ENCODE measurements around the gene RANBP17. TPM values are rescaled to one million over a fixed set of nuclear protein-coding genes. Genes with fewer than 3 reads are reported as not detected.

Gene RANBP17
- total RNA-seq, 2 experiments from 2014 or later = 0.13 TPM; not detected in 1

DNA sequence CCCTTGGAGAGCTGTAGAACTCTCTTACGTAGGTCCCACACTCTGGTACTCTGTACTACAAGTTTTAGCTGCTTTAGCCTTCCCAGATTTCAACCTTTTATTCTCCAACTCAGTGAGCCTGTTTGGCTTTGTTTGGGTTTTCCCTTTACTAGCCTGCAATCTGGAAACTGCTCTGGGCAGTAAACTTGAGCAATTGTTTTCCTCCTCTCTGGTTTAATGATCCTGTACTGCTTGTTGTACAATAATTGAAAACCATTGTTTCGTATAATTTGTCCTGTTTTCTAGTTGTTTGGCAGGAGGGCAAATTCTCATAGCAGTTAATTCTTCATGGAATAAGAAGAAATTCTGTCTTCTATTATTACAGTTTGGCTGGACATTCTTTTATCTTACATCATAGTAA is 384.4 kb downstream of the RANBP17 start:
- Mint-ChIP-seq H3K27ac (no peak overlapping the region), H3K36me3 (ENCODE audit: low read depth) (peaks cover 17% of the 10 kb centered on the region), H3K9me3 (ENCODE audit: insufficient read depth) (peaks cover 23% of the 10 kb centered on the region), H3K4me3 (no peak overlapping the region), H3K4me1 (ENCODE audit: low read depth) (peaks cover under 1% of the 10 kb centered on the region), H3K27me3 (ENCODE audit: low read depth) (peaks cover 23% of the 10 kb centered on the region)
- ChIA-PET CTCF (no interaction called here), POLR2A (no interaction called here)
- DNase-seq (no peak), ATAC-seq (no peak)

DNA sequence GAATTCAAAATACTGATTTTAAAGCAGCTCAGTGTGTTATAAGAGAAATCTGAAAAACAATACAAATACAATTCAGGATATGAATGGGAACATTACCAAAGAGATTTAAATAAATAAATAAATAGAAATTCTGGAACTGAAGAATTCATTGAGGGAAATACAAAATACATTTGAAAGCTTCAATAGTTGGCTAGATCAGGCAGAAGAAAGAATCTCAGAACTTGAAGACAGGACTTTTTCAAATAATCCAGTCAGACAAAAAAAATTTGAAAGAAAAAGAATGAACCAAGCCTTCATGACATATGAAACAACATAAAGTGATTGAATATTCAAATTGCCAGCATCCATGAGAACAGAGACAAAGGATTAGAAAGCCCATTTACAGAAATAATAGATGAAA is 387.6 kb downstream of the RANBP17 start:
- H3K9me3 Mint-ChIP-seq (ENCODE audit: insufficient read depth) = peaks cover 23% of the 10 kb centered on the region
- DNase-seq = no peak
- H3K27ac Mint-ChIP-seq = no peak overlapping the region
- H3K27me3 Mint-ChIP-seq (ENCODE audit: low read depth) = peaks cover 23% of the 10 kb centered on the region
- H3K4me3 Mint-ChIP-seq = no peak overlapping the region
- CTCF ChIA-PET = no interaction called here
- no peak for ATAC-seq
- POLR2A ChIA-PET = interaction anchor here (0.6 kb wide), 1 partner anchor 45 kb away, joined by 3 read pairs; no protein-coding TSS in a partner anchor
- no peaks in the 10 kb centered on the region for H3K4me1 Mint-ChIP-seq (ENCODE audit: low read depth)
- peaks cover 17% of the 10 kb centered on the region for H3K36me3 Mint-ChIP-seq (ENCODE audit: low read depth)

DNA sequence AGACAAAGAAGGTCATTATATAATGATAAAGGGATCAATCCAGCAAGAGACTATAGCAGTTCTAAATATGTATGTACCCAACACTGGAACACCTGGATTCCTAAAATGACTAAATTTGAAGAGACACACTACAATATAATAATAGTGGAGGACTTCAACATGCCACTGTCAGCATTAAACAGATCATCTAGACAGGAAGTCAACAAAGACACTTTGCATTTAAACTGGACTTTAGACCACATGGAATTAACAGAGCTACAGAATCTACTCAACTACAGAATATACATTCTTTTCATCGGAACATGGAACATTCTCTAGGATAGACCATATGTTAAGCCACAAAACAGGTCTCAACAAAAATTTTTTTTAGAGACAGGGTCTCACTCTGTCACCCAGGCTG is 388.9 kb downstream of the RANBP17 start:
- Mint-ChIP-seq H3K4me3 (no peak overlapping the region), H3K4me1 (ENCODE audit: low read depth) (no peaks in the 10 kb centered on the region), H3K36me3 (ENCODE audit: low read depth) (peaks cover 17% of the 10 kb centered on the region), H3K9me3 (ENCODE audit: insufficient read depth) (peaks cover 23% of the 10 kb centered on the region), H3K27ac (no peak overlapping the region), H3K27me3 (ENCODE audit: low read depth) (peaks cover 29% of the 10 kb centered on the region)
- no peak for DNase-seq
- POLR2A ChIA-PET = no interaction called here
- CTCF ChIA-PET = no interaction called here
- ATAC-seq = no peak

DNA sequence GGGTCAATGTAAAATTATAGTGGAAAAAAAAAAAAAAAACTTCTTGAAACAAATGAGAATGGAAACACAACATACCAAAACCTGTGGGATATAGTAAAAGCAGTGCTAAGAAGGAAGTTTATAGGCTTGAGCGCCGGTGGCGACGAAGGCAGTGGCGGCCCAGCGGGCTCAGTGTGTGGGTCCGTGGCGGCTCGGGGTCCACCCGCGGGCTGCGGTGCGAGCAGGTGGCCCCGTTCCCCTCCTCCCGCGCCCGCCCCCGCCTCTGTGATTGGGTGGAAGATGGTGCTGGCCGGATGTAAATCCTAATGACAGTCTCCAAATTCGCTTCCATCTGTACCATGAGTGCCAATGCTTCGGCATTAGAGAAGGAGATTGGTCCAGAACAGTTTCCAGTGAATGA is 389.7 kb downstream of the RANBP17 start:
- Mint-ChIP-seq H3K27ac (no peak overlapping the region), H3K27me3 (ENCODE audit: low read depth) (peaks cover 29% of the 10 kb centered on the region), H3K36me3 (ENCODE audit: low read depth) (peaks cover 17% of the 10 kb centered on the region), H3K4me3 (no peak overlapping the region), H3K9me3 (ENCODE audit: insufficient read depth) (peaks cover 23% of the 10 kb centered on the region), H3K4me1 (ENCODE audit: low read depth) (no peaks in the 10 kb centered on the region)
- ATAC-seq = no peak
- ChIA-PET CTCF (no interaction called here), POLR2A (no interaction called here)
- DNase-seq = no peak

DNA sequence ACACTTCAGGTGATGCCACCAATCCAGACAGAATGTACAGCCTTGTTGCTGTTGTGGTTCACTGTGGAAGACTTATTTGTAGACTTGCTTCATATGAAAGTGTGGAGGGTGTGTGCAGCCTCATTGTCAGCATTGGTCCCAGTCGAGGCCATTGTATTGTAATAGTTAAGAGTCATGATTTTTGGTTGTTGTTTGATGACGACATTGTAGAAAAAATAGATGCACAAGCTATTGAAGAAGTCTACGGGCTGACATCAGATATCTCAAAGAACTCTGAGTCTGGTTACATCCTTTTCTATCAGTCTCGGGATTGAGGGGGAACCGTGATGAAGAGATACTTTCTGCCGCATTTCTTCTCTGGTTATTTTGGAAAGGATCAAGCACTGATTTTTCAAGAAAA is 390.9 kb downstream of the RANBP17 start:
- ATAC-seq (no peak), DNase-seq (no peak)
- ChIA-PET CTCF (no interaction called here), POLR2A (no interaction called here)
- H3K36me3 Mint-ChIP-seq (ENCODE audit: low read depth) = peaks cover 17% of the 10 kb centered on the region
- no peak overlapping the region for H3K27ac Mint-ChIP-seq
- H3K4me1 Mint-ChIP-seq (ENCODE audit: low read depth) = no peaks in the 10 kb centered on the region
- peaks cover 23% of the 10 kb centered on the region for H3K9me3 Mint-ChIP-seq (ENCODE audit: insufficient read depth)
- no peak overlapping the region for H3K4me3 Mint-ChIP-seq
- H3K27me3 Mint-ChIP-seq (ENCODE audit: low read depth) = peaks cover 29% of the 10 kb centered on the region

DNA sequence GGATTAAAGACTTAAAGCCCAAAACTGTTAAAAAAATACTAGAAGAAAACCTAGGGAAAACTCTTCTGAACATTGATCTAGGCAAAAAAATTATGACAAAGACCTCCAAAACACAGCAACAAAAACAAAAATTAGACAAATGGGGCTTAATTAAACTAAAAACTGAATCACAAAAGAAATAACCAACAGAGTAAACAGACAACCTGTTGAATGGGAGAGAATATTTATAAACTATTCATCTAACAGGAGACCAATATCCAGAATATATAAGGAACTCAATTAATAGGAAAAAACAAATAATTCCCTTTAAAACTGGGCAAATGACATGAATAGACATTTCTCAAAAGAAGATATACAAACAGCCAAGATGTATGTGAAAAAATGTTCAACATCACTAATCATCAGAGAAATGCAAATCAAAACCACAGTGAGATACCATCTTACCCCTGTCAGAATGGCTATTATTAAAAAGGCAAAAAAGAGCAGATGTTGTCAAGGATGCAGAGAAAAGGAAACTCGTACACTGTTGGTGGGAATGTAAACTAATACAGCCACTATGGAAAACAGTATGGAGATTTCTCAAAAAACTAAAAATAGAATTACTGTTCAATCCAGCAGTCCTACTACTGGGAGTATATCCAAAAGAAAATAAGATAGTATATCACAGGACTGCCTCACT is 397.1 kb downstream of the RANBP17 start:
- CTCF ChIA-PET = no interaction called here

DNA sequence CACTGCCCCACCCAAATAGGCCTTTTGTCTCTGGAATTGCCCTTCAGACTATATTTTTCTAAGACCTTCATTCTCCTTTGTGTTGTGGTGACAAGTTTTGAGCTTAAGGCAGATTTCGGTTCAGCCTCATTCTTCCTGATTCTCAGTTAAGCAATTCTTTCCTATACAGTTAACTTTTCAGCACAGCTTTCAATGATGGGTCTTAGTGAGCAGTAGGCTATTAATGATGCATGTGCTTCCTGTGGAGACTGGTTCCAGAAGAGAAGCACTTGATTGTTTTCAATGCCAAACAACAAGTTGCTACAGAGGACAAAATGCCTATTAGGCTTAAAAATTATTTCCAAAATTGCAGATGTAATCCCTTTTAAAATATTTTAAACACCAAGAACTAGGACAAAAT is 399.5 kb downstream of the RANBP17 start:
- no peak for DNase-seq
- POLR2A ChIA-PET = no interaction called here
- Mint-ChIP-seq H3K36me3 (ENCODE audit: low read depth) (no peaks in the 10 kb centered on the region), H3K9me3 (ENCODE audit: insufficient read depth) (no peaks in the 10 kb centered on the region), H3K4me1 (ENCODE audit: low read depth) (peaks cover 22% of the 10 kb centered on the region), H3K27me3 (ENCODE audit: low read depth) (no peaks in the 10 kb centered on the region), H3K4me3 (no peak overlapping the region), H3K27ac (no peak overlapping the region)
- CTCF ChIA-PET = interaction anchor here (0.9 to 1.1 kb wide), 2 partner anchors 12 to 54 kb away, joined by 3 to 4 read pairs; no protein-coding TSS in a partner anchor
- no peak for ATAC-seq

More for the DNA sequence above, 397.1 kb downstream of the RANBP17 start:
- peaks cover 1% of the 10 kb centered on the region for H3K4me1 Mint-ChIP-seq (ENCODE audit: low read depth)
- H3K9me3 Mint-ChIP-seq (ENCODE audit: insufficient read depth) = no peaks in the 10 kb centered on the region
- no peaks in the 10 kb centered on the region for H3K36me3 Mint-ChIP-seq (ENCODE audit: low read depth)
- no peak overlapping the region for H3K4me3 Mint-ChIP-seq
- ATAC-seq = no peak
- peaks cover 6% of the 10 kb centered on the region for H3K27me3 Mint-ChIP-seq (ENCODE audit: low read depth)
- no peak overlapping the region for H3K27ac Mint-ChIP-seq
- DNase-seq = no peak
- POLR2A ChIA-PET = no interaction called here

DNA sequence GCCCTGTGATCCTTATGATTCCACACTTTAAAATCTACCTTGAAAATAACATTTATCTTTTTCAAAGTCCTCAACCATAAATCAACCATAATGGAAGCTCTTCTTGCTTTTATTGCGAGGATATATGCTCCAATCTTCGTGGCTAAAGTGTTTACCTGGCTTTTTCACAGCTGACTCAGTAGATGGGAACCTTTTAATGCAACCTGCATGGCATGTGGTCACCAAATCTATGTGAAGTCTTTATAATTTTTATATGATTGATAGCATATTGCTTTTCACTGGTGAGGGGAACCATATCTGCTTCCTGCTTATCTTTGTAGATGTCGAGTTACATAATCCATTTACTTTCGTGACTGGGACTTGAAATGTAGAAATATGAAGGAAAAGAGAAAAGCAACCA is 400.1 kb downstream of the RANBP17 start:
- ChIA-PET POLR2A (interaction anchor here (0.6 kb wide), 1 partner anchor 314 kb away, joined by 3 read pairs; no protein-coding TSS in a partner anchor), CTCF (interaction anchor here (0.9 to 1.2 kb wide), 3 partner anchors 11 to 81 kb away, joined by 3 to 4 read pairs (median 3); no protein-coding TSS in a partner anchor)
- H3K9me3 Mint-ChIP-seq (ENCODE audit: insufficient read depth) = no peaks in the 10 kb centered on the region
- H3K27ac Mint-ChIP-seq = no peak overlapping the region
- H3K4me1 Mint-ChIP-seq (ENCODE audit: low read depth) = peaks cover 22% of the 10 kb centered on the region
- H3K36me3 Mint-ChIP-seq (ENCODE audit: low read depth) = no peaks in the 10 kb centered on the region
- DNase-seq (no peak), ATAC-seq (no peak)
- no peaks in the 10 kb centered on the region for H3K27me3 Mint-ChIP-seq (ENCODE audit: low read depth)
- H3K4me3 Mint-ChIP-seq = no peak overlapping the region

DNA sequence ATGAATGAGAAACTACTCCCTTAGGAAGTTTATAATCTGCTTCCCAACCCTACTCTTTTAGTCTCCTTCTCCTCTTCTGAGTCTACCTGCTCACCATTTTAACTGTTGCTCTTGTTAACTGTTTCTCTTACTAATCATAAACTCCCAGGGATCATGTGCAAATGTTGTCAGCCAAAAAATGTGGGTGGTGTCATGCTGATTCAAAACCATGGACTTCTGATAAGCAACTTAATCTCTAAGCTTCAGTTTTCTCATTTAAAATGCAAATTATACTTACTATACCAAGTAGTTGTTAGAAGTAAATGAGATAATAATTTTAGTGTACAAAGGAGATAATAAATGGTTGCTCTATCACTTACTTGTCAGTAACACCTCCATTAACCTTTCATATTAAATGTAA is 401.4 kb downstream of the RANBP17 start:
- ChIA-PET POLR2A (no interaction called here), CTCF (interaction anchor here (0.8 to 1.2 kb wide), 2 partner anchors 56 to 79 kb away, joined by 3 read pairs; no protein-coding TSS in a partner anchor)
- Mint-ChIP-seq H3K4me1 (ENCODE audit: low read depth) (peaks cover 22% of the 10 kb centered on the region), H3K4me3 (no peak overlapping the region), H3K9me3 (ENCODE audit: insufficient read depth) (no peaks in the 10 kb centered on the region), H3K36me3 (ENCODE audit: low read depth) (no peaks in the 10 kb centered on the region), H3K27me3 (ENCODE audit: low read depth) (no peaks in the 10 kb centered on the region), H3K27ac (no peak overlapping the region)
- ATAC-seq (no peak), DNase-seq (no peak)

DNA sequence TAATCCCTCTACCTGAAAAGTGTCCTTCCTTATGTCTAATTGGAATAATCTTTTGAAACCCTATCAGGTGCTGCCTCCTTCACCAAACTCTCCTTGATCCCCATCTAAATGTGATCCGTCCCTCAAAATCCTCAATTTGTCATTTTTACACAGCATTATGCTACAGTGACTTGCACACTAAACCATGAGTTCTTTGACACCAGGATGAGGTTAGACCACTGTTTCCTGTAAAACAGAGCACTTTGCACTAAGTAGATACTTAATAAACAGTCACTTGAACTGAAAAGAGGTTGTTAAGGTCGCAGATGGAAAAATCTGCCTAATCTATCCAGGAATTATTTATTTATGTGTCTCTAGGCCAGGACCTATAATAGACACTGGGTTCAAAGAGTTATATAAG is 403.0 kb downstream of the RANBP17 start:
- peak overlapping the region; percentile 74 for H3K27ac Mint-ChIP-seq
- H3K4me3 Mint-ChIP-seq = no peak overlapping the region
- peaks cover 27% of the 10 kb centered on the region for H3K4me1 Mint-ChIP-seq (ENCODE audit: low read depth)
- H3K36me3 Mint-ChIP-seq (ENCODE audit: low read depth) = no peaks in the 10 kb centered on the region
- ChIA-PET CTCF (no interaction called here), POLR2A (no interaction called here)
- no peaks in the 10 kb centered on the region for H3K9me3 Mint-ChIP-seq (ENCODE audit: insufficient read depth)
- peak; percentile 88 for ATAC-seq
- H3K27me3 Mint-ChIP-seq (ENCODE audit: low read depth) = peaks cover 8% of the 10 kb centered on the region
- DNase-seq = peak; percentile 57

DNA sequence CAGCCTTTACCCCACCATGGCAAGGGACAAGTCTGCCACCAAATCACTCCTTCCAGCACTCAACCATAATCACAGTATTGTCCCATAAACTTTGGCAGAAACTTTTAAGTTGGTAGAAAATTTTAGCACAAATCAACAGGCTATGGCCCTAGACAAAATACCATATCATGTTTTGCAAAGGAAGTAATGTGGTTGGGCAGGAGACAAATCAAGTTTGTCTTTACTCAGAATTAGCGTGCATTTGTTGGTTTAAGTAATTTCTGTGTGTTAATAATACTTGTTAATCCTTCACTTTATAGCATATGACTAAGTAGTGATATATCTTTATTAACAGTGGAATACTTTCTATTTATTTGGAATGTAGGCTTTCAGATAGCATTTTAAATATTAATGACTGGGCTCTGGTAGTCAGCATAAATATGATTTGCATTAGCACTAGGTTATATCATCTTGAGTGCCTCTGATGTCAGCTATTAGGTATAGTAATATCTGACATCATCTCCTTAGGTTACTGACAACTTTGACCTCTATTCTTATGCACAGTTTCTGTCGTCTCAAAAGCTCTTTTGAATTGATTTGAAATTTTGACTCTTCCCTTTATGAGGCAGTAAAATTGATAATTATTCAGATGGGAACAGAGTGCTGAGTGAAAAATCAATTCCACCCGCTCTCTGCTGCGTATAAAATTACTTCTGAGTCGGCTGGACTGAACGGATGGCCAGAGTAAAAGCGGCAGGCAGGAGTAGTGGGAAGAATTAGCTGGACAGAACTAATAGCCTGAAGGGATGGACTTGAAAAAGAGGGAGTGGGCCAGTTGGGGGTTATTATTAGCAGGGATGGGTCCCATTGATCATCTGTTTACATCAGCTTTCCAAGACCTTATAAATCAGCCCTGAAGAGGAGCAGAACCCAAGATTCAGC is 407.1 kb downstream of the RANBP17 start:
- Mint-ChIP-seq H3K9me3 (ENCODE audit: insufficient read depth) (no peaks in the 10 kb centered on the region), H3K36me3 (ENCODE audit: low read depth) (no peaks in the 10 kb centered on the region), H3K4me3 (no peak overlapping the region), H3K27me3 (ENCODE audit: low read depth) (peaks cover 20% of the 10 kb centered on the region), H3K4me1 (ENCODE audit: low read depth) (peaks cover 33% of the 10 kb centered on the region), H3K27ac (no peak overlapping the region)
- ChIA-PET CTCF (no interaction called here), POLR2A (no interaction called here)
- ATAC-seq = no peak
- no peak for DNase-seq

DNA sequence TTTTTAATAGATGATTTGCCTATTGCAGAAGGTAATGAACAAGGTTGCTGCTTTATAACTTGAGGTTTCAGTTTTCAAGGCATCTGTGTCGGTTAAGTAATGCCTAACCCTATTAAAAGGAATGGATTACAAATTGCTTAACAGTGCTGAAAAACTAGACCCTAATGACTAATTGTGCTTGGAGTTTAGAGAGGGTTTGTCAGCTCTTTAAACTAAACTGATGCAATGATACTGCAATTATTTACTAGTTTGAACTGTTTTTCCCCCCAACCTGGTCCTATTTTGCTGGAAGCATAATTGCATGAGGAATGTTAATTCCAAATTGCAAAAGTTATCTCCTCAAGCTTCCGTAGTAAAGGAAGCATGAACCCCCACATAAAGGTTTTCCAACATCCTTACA is 407.9 kb downstream of the RANBP17 start:
- Mint-ChIP-seq H3K36me3 (ENCODE audit: low read depth) (no peaks in the 10 kb centered on the region), H3K27ac (no peak overlapping the region), H3K27me3 (ENCODE audit: low read depth) (peaks cover 20% of the 10 kb centered on the region), H3K9me3 (ENCODE audit: insufficient read depth) (no peaks in the 10 kb centered on the region), H3K4me1 (ENCODE audit: low read depth) (peaks cover 26% of the 10 kb centered on the region), H3K4me3 (no peak overlapping the region)
- POLR2A ChIA-PET = no interaction called here
- ATAC-seq (no peak), DNase-seq (no peak)
- CTCF ChIA-PET = no interaction called here

All from activated CD8-positive, alpha-beta T cell treated with anti-CD3 and anti-CD28 coated beads, Interleukin-2, amount 10 ng/mL, durations not matched to agents 7 days and 5 days (primary cell).